ENCODE data around the gene WRAP73.

GRCh38 chr1:3685222-3685621 lies 35.3 kb upstream of the WRAP73 start:
- no peak for TF ChIP-seq CTCF (IDR thresholded peaks at IDR 0.05)
- TF ChIP-seq POLR2A (IDR thresholded peaks at IDR 0.05; ENCODE audit: low read depth), result no peak
